Stimulated activated naive CD4-positive, alpha-beta T cell treated with Interleukin-2 at 50 U/mL for 16 hours (primary cell): ENCODE measurements around the gene MTLN.
"Not testable (repeated sequence)": the region's sequence is repeated elsewhere in the genome, so short reads cannot be mapped to it uniquely, and the experiment has no call there.

Experiments used
- DNase-seq: peaks from one replicate; lab custom pipeline; 2025; lab: John Stamatoyannopoulos, UW

The MTLN gene

GRCh38 chr2:110198016-110198415, 14.3 kb downstream of the MTLN start:
- no peak for DNase-seq

GRCh38 chr2:110197452-110197851, 14.9 kb downstream of the MTLN start:
- DNase-seq, result no peak

GRCh38 chr2:110190169-110190568, 22.2 kb downstream of the MTLN start:
- not testable (repeated sequence) for DNase-seq

GRCh38 chr2:110182449-110182848, 29.9 kb downstream of the MTLN start:
- DNase-seq, result no peak

DNA sequence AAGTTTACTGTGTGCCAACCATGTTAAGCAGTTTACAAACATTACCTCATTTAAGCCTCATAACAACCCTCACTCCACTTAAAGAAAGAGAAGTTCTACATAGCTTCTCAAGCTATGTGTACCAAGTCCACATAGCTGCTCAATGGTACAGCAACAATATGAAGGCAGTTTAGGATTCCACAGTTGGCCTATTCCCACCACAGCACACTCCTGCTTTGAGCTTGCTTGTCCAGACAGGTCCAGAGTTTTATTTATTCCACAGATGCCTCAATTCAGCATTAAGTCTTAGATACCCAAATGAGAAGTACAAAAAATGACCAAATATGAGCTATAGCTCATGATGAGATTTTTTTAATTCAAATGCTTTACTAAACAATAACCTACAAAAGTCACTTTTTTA, 32.3 kb downstream of the MTLN start:
- no peak for DNase-seq

- DNase-seq, result no peak
Observed at GRCh38 chr2:110173523-110173922, 38.8 kb downstream of the MTLN start.

DNA sequence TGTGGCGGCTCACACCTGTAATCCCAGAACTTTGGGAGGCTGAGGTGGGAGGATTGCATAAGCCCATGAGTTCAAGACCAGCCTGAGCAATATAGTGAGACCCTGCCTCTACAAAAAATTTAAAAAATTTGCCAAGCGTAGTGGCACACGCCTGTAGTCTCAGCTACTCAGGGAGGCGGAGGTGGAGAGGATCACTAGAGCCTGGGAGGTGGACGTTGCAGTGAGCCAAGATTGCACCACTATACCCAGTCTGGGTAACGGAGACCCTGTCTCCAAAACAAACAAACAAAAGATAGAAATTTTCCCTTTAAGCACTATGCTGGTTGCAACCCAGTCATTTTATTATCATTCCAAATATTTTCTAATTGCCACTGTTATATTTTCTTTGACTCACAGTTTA, 39.8 kb downstream of the MTLN start:
- no peak for DNase-seq

GRCh38 chr2:110170102-110170501, 42.2 kb downstream of the MTLN start:
- no peak for DNase-seq

DNA sequence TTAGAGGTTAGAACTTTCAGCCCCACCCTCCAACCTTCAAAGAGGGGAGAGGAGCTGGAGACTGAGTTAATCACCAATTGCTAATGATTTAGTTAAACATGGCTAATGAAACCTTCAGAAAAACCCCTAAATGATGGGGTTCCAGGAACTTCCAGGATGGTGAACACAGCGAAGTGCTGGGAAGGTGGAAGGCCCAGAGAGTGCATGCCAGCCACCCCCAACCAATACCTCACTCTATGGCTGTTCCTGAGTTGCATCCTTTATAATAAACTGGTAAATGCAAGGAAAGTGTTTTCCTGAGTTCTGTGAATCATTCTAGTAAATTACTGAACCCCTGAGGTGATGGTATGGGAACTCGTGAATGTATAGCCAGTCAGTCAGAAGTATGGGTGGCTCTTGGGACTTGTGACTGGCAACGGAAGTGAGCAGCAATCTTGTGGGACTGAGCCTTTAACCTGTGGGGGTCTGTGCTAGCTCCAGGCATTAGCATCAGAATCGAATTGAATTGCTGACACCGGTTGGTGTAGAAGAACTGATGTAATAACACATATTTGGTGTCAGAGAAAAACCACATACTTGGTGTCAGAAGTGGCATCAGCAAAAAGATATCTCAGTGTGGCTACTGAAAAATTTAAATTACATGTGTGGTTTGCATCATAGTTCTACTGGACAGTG, 44.9 kb downstream of the MTLN start:
- no peak for DNase-seq

GRCh38 chr2:110166266-110166665, 46.1 kb downstream of the MTLN start:
- no peak for DNase-seq
